ENCODE measurements around the gene FOXK1. TPM values are rescaled to one million over a fixed set of nuclear protein-coding genes. Genes with fewer than 3 reads are reported as not detected.

Gene FOXK1
- total and polyA plus RNA-seq, 9 of the 15 experiments (the other 6 are each of a cell fraction or from before 2014, with no cell fraction given) = 0.32 to 45.5 (median 8.1) TPM

- Histone ChIP-seq H3K4me1 (replicated peaks in 1 of 2; ENCODE audit: control insufficient read depth in 2 of 2, insufficient read depth in 2 of 2, low read length in 2 of 2) (peaks cover 3 to 4% of the 10 kb centered on the region in 2 experiments; a peak in 2 of 5 replicates), H3K79me2 (ENCODE audit: control insufficient read depth, insufficient read depth, low read length) (peaks cover 88% of the 10 kb centered on the region), H3K27me3 (ENCODE audit: control insufficient read depth in 2 of 2, insufficient read depth in 2 of 2, low read length in 2 of 2) (no peaks in the 10 kb centered on the region), H2AFZ (ENCODE audit: low read depth, low read length) (no peak overlapping the region), H4K20me1 (replicated peaks; ENCODE audit: control insufficient read depth, insufficient read depth, low read length) (peaks cover 51% of the 10 kb centered on the region), H3K9me1 (ENCODE audit: control insufficient read depth, insufficient read depth, low read length) (no peaks in the 10 kb centered on the region), H3K4me3 (no peak overlapping the region), H3K9me3 (replicated peaks; ENCODE audit: control insufficient read depth, insufficient read depth, low read depth, low read length) (no peaks in the 10 kb centered on the region), H3K36me3 (ENCODE audit: control insufficient read depth, insufficient read depth, low read length) (peaks cover 11% of the 10 kb centered on the region; the same call in 2 of the 3 replicates), H3K27ac (ENCODE audit: extremely low read depth, low read depth, low read length) (no peak overlapping the region), H3K4me2 (ENCODE audit: insufficient read depth, low read length) (no peak overlapping the region), H3K9ac (ENCODE audit: insufficient read depth in 1 of 2, low read depth in 2 of 2, low read length in 2 of 2) (0 out of 4 replicates have a peak overlapping the region, but pooled peaks of 1 of the 2 experiments have one; percentile 70)
- WGBS (ENCODE audit: insufficient coverage, low coverage, missing lambda C conversion rate) = 85% methylated on average over 2 of the region's 2 CpGs
- ChIA-PET POLR2A (interaction anchor here (0.6 to 1.4 kb wide), 2 partner anchors 10 to 67 kb away, joined by 3 to 4 read pairs; no protein-coding TSS in a partner anchor), CTCF (ENCODE audit: low intra/inter-chr PET ratio) (no interaction called here)
- in situ Hi-C loops (cut with MboI) = no loop called here
- DNase-seq (ENCODE audit: extremely low read depth in 1 of 4, low spot score in 3 of 4) (no peak), ATAC-seq (no peak), FAIRE-seq (no peak)
- BruUV-seq (replicated peaks) = no TSS peak
- intact Hi-C loops (cut with micrococcal nuclease) = no loop called here
- TF ChIP-seq NFE2 (IDR thresholded peaks at IDR 0.05; ENCODE audit: low read depth) (peak; percentile 12; the same call in 1 of the 2 replicates), MAFF (IDR thresholded peaks at IDR 0.05; ENCODE audit: low read length) (peak; percentile 22; the same call in 1 of the 2 replicates), E2F6 (IDR thresholded peaks at IDR 0.05; ENCODE audit: borderline replicate concordance in 1 of 2, extremely low read depth in 1 of 2, insufficient read depth in 1 of 2, insufficient read length in 1 of 2, low read depth in 1 of 2, low read length in 1 of 2, poor library complexity in 1 of 2, severe bottlenecking in 1 of 2) (no peak), MCM3 (IDR thresholded peaks at IDR 0.05) (no peak), TRIM25 (IDR thresholded peaks at IDR 0.05; ENCODE audit: borderline replicate concordance) (no peak), MYNN (IDR thresholded peaks at IDR 0.05) (no peak), MYNN (CRISPR knock-in tag; IDR thresholded peaks at IDR 0.05) (no peak), C11orf30 (IDR thresholded peaks at IDR 0.05; ENCODE audit: low read depth) (peak; percentile 54), SOX6 (IDR thresholded peaks at IDR 0.05) (no peak), ZFP1 (CRISPR knock-in tag; IDR thresholded peaks at IDR 0.05) (no peak), MAFG (tag; conservative IDR thresholded peaks at IDR 0.05) (peak; percentile 61; the same call in 1 of the 2 replicates), CBX3 (IDR thresholded peaks at IDR 0.05; ENCODE audit: borderline replicate concordance in 1 of 2, low read length in 2 of 2) (no peak), EP400 (IDR thresholded peaks at IDR 0.05) (no peak), ZNF79 (CRISPR knock-in tag; IDR thresholded peaks at IDR 0.05; ENCODE audit: low read depth) (no peak), ZFP36 (IDR thresholded peaks at IDR 0.05; ENCODE audit: low read depth, low read length, partially characterized antibody) (no peak), CBX8 (IDR thresholded peaks at IDR 0.05; ENCODE audit: borderline replicate concordance, extremely low read depth, low read depth, low read length, poor library complexity, severe bottlenecking) (no peak), ATF4 (CRISPR knock-in tag; IDR thresholded peaks at IDR 0.05) (no peak), ZNF324 (CRISPR knock-in tag; IDR thresholded peaks at IDR 0.05) (no peak), MITF (IDR thresholded peaks at IDR 0.05) (no peak)
These were observed 11.1 kb downstream of the FOXK1 start for GRCh38 chr7:4693152-4693551.

Data from K562 (cell line).